ENCODE data around the gene RTN4R. TPM values are rescaled to one million over a fixed set of nuclear protein-coding genes. Genes with fewer than 3 reads are reported as not detected.
A peak's percentile ranks its signal among the peaks of the same experiment; 100 is the strongest.

RTN4R gene
- polyA plus RNA-seq, 3 donors: 4.6 to 10.3 (median 7.1) TPM

GRCh38 chr22:20248461-20248978, 19.6 kb downstream of the RTN4R start:
- no peak for DNase-seq (ENCODE audit: extremely low read depth in 1 of 11, low read depth in 9 of 11, low spot score in 4 of 11)

GRCh38 chr22:20247608-20248171, 20.4 kb downstream of the RTN4R start:
- DNase-seq (ENCODE audit: extremely low read depth in 1 of 11, low read depth in 9 of 11, low spot score in 4 of 11): no peak

GRCh38 chr22:20247010-20247505, 21.1 kb downstream of the RTN4R start:
- no peak for DNase-seq (ENCODE audit: extremely low read depth in 1 of 11, low read depth in 9 of 11, low spot score in 4 of 11)

DNA sequence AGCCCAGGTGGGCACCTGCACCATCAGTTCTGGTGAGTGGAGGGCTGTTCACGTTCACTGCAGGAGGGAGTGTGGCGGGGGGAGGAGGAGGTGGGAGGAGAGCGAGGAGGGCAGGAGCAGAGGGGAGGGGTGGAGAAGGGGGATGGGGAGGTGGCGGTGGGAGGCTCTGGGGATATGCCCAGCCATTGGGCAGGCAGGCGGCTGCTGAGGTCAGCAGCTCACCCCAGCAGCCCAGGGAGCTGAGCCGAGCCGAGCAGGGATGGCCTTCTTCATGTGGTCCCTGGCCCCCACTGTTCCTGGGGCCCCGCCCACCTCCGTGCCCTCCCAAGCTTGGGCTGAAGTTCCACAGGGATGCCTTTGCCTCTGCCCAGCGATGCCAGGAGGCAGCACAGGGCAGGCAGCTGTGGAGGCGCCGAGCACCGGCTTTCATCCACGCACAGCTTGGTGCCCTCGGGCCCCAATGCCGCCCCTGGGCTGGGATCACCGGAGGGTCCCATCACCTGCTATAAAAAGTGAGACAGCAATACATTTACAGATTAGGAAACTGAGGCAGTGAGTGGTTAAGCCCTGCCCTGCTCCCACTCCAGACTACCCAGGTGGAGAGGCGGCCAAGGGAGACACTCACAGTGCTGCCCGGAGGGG, 21.6 kb downstream of the RTN4R start:
- no peak for DNase-seq (ENCODE audit: extremely low read depth in 1 of 11, low read depth in 9 of 11, low spot score in 4 of 11)

DNA sequence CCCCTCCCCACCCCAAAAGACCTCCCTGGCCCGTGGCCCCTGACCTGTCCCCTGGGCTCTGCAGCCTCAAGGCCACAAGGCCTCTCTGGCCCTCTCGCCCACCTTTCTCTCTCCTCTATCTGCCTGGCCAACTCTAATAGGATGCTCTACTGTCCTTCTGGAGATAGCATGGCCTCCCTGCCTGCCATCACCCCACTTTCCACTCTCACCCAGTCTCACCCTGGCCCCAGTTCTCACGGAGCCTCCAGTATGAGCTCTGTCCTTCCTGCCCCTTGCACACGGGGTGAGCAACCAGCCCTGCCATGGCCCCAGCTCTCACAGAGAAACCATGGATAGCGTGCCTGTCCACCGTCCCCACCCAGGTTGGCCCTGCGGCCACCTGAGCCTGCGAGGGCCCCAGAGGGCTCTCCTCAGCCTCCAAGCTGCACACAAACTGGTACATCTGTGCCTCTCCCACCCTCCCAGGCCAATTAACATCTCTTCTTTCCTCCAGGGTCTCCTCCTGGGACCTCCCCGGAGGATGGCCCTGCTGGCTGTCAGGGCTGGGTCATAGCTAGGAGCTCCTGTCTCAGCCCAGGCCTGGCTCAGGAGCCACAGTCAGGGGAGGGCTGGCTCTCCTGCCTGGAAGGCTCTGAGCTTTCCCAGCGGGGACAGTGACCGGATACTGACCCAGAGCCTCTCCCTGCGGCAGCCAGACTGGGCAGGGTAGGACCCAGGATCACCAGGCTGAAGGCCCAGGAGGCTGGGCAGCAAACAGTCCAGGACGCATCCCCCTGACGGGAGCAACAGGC, 22.3 kb downstream of the RTN4R start:
- no peak for DNase-seq (ENCODE audit: extremely low read depth in 1 of 11, low read depth in 9 of 11, low spot score in 4 of 11)

- DNase-seq (ENCODE audit: extremely low read depth in 1 of 11, low read depth in 9 of 11, low spot score in 4 of 11): no peak
Measured at GRCh38 chr22:20244691-20245576, 23.2 kb downstream of the RTN4R start.

- DNase-seq (ENCODE audit: extremely low read depth in 1 of 11, low read depth in 9 of 11, low spot score in 4 of 11): no peak
Measured at GRCh38 chr22:20244250-20244648, 23.9 kb downstream of the RTN4R start.

DNA sequence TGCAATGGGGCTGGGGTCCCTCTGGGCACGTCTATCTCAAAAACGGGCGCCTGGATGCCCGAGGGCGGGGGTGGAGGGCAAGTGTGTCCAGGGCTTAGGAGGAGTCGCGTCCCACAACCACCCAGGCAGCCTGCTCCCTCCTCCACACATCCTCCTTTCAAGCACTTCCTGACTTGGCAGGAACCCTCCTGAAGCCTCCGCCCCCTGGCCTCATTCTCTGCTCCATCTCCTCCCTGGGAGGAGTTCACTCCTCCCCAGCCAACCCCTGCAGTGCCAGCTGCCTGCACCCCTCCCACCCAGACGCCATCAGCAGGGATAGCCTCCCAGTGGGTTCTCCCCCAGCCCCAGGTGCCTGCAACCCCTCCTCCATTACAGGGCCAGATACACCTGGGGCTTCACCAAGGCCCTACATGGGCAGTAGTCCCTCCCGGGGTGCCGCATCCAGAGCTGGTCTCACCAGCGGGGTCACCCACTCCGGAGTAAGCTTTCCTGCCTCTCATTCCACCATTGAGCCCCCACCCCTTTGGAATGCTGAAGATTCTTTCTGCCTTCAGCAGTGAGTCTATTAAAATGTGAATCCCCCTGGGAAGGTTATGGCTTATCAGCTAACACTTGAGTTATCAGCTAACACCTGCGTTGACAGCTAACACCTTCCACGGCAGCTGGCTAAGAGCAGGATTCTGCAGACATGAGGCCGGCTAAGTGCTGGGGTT, 24.4 kb downstream of the RTN4R start:
- DNase-seq (ENCODE audit: extremely low read depth in 1 of 11, low read depth in 9 of 11, low spot score in 4 of 11): peak in 4 of 11 donors; percentile 67 to 76 (median 71)

DNA sequence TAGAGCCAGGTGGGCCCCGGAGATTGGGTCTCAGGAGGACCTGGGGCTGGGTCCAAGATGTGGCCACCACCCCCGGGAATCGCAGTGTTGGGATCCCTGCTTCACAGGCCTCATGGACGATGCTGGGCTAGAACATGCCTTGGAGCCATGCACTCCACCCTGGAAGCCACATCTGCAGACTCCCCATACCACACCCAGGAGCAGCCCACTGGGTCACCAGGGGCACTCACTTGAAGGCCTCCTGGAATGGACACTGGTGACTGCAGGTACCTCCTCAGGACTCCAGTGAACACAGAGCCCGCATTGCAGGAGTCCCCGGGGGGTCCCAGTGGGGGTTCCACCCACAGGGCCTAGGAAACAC, 25.0 kb downstream of the RTN4R start:
- DNase-seq (ENCODE audit: extremely low read depth in 1 of 11, low read depth in 9 of 11, low spot score in 4 of 11): no peak

GRCh38 chr22:20242393-20243175, 25.5 kb downstream of the RTN4R start:
- DNase-seq (ENCODE audit: extremely low read depth in 1 of 11, low read depth in 9 of 11, low spot score in 4 of 11): no peak

GRCh38 chr22:20241579-20242392, 26.3 kb downstream of the RTN4R start:
- DNase-seq (ENCODE audit: extremely low read depth in 1 of 11, low read depth in 9 of 11, low spot score in 4 of 11): no peak

GRCh38 chr22:20240900-20241299, 27.2 kb downstream of the RTN4R start:
- DNase-seq (ENCODE audit: extremely low read depth in 1 of 11, low read depth in 9 of 11, low spot score in 4 of 11): no peak

- DNase-seq (ENCODE audit: extremely low read depth in 1 of 11, low read depth in 9 of 11, low spot score in 4 of 11): peak in 10 of 11 donors; percentile 69 to 87 (median 78)
Measured at GRCh38 chr22:20240447-20240764, 27.7 kb downstream of the RTN4R start.

- DNase-seq (ENCODE audit: extremely low read depth in 1 of 11, low read depth in 9 of 11, low spot score in 4 of 11): no peak
Measured at GRCh38 chr22:20239676-20240446, 28.3 kb downstream of the RTN4R start.

DNA sequence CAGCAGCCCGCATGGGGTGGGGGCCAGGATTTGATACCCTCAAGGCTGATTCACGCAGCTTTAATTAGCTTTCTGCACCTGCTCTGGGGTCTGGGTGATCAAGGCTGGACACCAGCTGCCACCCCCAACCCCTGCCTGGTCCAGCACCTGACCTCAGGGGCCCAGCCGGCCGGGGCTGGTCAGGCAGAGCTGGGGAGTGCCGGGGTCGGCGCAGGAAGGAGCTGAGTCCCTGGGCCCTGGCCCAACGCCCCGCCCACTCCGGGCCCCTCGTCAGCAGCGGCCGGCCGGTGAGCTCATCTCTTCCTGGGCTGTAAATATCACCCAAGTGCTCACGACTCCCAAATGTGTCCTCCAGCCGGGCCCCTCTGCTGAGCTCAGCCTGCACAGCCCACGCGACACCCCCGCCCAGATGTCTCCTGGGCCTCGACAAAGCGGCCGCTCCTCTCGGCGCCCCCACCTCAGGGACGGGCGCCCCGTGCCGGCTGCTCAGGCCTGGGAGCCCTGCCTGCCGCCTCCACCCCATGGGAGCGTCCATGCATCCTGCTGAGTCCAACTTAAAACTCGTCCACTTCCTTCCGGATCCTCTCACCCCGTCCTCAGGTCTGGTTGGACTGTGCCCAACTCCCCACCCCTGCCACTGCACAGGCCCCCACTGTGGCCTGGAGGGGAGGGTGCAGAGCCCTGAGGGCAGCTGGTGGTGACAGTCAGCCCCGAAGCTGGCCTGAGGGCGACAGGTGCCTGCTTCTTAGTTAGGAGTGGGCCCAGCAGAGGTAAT, 29.0 kb downstream of the RTN4R start:
- DNase-seq (ENCODE audit: extremely low read depth in 1 of 11, low read depth in 9 of 11, low spot score in 4 of 11): no peak

DNA sequence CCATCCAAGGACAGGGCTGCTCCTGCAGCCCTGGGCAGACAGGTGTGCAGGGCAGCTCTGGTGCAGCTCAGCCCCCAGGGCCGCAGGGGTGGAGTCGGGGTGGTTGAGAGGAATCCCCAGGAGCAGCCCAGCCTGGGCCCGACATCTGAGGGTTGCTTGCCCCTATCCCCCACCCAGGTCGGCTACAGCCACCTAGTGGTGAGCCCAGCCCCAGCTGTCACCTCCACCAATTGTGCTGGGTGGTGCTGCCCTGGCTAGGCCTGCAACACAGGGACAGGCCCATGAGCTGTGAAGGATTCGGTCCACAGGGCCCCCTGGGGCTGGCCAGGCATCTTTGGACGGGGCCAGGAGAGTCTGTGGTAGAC, 29.6 kb downstream of the RTN4R start:
- DNase-seq (ENCODE audit: extremely low read depth in 1 of 11, low read depth in 9 of 11, low spot score in 4 of 11): no peak
